Measurements from ENCODE around the gene FAM185A.
"Not testable (repeated sequence)": the region's sequence is repeated elsewhere in the genome, so short reads cannot be mapped to it uniquely, and the experiment has no call there.

- not testable (repeated sequence) for TF ChIP-seq POLR2A, CTCF (IDR thresholded peaks at IDR 0.05)
These were observed 29.9 kb downstream of the FAM185A start for GRCh38 chr7:102778663-102779062.
